Activated CD4-positive, alpha-beta T cell treated with anti-CD3 and anti-CD28 coated beads, Interleukin-2, amount 10 ng/mL, durations not matched to agents 24 days and 14 days (primary cell): Measurements from ENCODE around the gene OR2A12. TPM values are rescaled to one million over a fixed set of nuclear protein-coding genes. Genes with fewer than 3 reads are reported as not detected.

Experiments used
- DNase-seq: peaks from one replicate; pipeline ENCODE4 v3.0.0; 2022
- H3K27ac Mint-ChIP-seq: one replicate; pipeline ENCODE4 v1.8.0; 2022; ENCODE audit warnings: mild to moderate bottlenecking, mixed read lengths
- H3K27me3 Mint-ChIP-seq: one replicate; pipeline ENCODE4 v1.8.0; 2022; ENCODE audit warnings: mixed read lengths
- H3K36me3 Mint-ChIP-seq: one replicate; pipeline ENCODE4 v1.8.0; 2022; ENCODE audit warnings: low read depth, mild to moderate bottlenecking, mixed read lengths
- H3K4me1 Mint-ChIP-seq: one replicate; pipeline ENCODE4 v1.8.0; 2021; ENCODE audit warnings: mixed read lengths
- H3K4me3 Mint-ChIP-seq: one replicate; pipeline ENCODE4 v1.8.0; 2022; ENCODE audit warnings: mild to moderate bottlenecking, moderate library complexity, mixed read lengths
- H3K9me3 Mint-ChIP-seq: one replicate; pipeline ENCODE4 v1.8.0; 2021; ENCODE audit warnings: mixed read lengths
- intact Hi-C: fragments of 100-400 bp; cut with micrococcal nuclease; formaldehyde crosslinking; loops from one replicate; pipeline ENCODE4 v1.15.1; 2023
- total RNA-seq: library from RNA; stranded (reverse); gene quantifications from 2 replicates; pipeline ENCODE4 v1.2.3, GENCODE V29; 2022

The OR2A12 gene
- total RNA-seq, 1 donor from 2014 or later: not detected

DNA sequence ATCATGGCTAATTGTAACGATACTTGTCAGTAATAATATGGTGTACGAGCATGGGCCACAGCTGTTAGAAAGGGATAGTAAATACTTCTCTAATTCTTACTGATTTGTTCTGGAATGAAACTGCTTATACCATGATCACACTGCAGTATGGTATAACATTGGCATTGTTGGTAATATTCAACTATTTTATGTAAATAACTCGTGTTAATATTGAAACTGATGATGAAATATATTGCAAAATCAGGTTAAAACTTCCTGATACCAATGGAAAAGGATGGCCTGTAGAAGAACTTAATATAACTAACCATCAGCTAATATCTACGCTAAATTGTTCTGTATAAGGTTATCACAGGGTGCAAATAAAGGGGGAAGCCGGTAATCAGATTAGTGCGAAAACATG, 47.2 kb downstream of the OR2A12 start:
- H3K9me3 Mint-ChIP-seq: no peaks in the 10 kb centered on the region
- intact Hi-C loops: no loop called here
- H3K4me1 Mint-ChIP-seq: no peaks in the 10 kb centered on the region
- no peak for DNase-seq
- no peak overlapping the region for H3K27ac Mint-ChIP-seq
- H3K4me3 Mint-ChIP-seq: no peak overlapping the region
- H3K36me3 Mint-ChIP-seq: no peaks in the 10 kb centered on the region
- H3K27me3 Mint-ChIP-seq: peaks cover 7% of the 10 kb centered on the region

DNA sequence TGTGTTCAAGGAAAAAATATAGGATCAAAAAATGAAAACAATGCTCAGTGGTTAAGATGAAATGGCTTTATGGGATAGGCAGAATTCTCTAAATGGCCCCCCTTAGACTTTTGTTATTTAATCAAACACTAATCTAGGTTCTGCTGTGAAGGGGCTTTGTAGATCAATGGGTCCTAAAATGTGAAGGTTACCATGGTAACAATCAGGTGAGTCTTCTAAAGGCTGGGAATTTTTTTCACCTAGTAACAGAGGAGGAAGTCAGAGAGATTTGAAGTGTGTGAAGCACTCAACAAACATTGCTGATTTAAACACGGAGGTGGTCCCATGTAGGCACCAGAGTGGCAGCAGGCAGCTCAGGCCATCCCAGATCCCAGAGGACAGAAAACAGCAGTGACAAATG, 48.0 kb downstream of the OR2A12 start:
- intact Hi-C loops: no loop called here
- no peak overlapping the region for H3K4me3 Mint-ChIP-seq
- no peak overlapping the region for H3K27ac Mint-ChIP-seq
- peaks cover 7% of the 10 kb centered on the region for H3K27me3 Mint-ChIP-seq
- no peaks in the 10 kb centered on the region for H3K4me1 Mint-ChIP-seq
- DNase-seq: no peak
- H3K36me3 Mint-ChIP-seq: no peaks in the 10 kb centered on the region
- H3K9me3 Mint-ChIP-seq: no peaks in the 10 kb centered on the region

DNA sequence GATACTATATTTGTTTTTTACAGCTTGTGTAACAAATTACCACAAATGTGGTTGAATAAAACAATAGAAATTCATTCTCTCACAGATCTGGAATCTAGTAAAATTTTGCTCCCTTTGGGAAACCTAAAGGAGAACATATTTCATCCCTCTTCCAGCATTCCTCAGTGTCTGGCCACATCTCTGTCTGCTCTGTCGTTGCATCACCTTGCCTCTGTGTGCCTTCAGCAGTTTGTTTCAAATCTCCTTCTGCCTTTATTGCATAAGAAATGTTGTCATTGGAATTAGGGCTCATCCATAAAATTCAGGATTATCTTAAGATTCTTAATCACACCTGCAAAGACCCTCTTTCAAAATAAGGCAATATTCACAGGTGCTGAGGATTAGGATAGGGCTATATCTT, 51.4 kb downstream of the OR2A12 start:
- Mint-ChIP-seq H3K4me3 (no peak overlapping the region), H3K27me3 (peaks cover 10% of the 10 kb centered on the region), H3K27ac (no peak overlapping the region), H3K4me1 (no peaks in the 10 kb centered on the region), H3K36me3 (no peaks in the 10 kb centered on the region), H3K9me3 (no peaks in the 10 kb centered on the region)
- intact Hi-C loops: no loop called here
- DNase-seq: no peak

DNA sequence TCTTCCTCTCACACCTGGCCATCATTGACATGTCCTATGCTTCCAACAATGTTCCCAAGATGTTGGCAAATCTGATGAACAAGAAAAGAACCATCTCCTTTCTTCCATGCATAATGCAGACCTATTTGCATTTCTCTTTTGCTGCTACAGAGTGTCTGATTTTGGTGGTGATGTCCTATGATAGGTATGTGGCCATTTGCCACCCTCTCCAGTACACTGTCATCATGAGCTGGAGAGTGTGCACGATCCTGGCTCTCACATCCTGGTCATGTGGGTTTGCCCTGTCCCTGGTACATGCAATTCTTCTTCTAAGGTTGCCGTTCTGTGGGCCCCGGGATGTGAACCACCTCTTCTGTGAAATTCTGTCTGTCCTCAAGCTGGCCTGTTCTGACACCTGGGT, 56.1 kb downstream of the OR2A12 start:
- intact Hi-C loops: no loop called here
- Mint-ChIP-seq H3K36me3 (no peaks in the 10 kb centered on the region), H3K27ac (no peak overlapping the region), H3K4me3 (no peak overlapping the region), H3K27me3 (peaks cover 9% of the 10 kb centered on the region), H3K4me1 (no peaks in the 10 kb centered on the region), H3K9me3 (peaks cover 3% of the 10 kb centered on the region)
- no peak for DNase-seq

DNA sequence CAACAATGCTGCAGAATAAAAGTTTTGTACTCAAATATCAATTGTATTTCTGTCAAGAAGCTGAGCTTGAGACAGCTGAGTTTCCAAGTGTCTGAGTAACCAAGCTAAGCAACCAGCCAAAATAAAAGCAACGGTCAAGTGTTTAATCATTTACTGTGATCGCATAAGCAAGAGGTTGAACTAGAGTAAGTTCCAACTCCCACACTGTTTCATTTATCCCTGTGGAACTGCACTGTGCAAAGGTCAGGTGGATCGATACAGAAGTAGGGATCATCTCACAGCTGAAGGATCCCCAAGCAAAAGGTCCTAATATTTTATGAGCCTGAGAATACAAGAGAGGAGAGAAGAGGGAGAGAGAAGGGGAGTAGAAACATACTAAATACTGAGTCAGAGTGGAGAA, 58.3 kb downstream of the OR2A12 start:
- H3K4me3 Mint-ChIP-seq: no peak overlapping the region
- no peak overlapping the region for H3K27ac Mint-ChIP-seq
- no peaks in the 10 kb centered on the region for H3K4me1 Mint-ChIP-seq
- intact Hi-C loops: no loop called here
- peaks cover 2% of the 10 kb centered on the region for H3K36me3 Mint-ChIP-seq
- peaks cover 5% of the 10 kb centered on the region for H3K27me3 Mint-ChIP-seq
- no peak for DNase-seq
- H3K9me3 Mint-ChIP-seq: peaks cover 18% of the 10 kb centered on the region

DNA sequence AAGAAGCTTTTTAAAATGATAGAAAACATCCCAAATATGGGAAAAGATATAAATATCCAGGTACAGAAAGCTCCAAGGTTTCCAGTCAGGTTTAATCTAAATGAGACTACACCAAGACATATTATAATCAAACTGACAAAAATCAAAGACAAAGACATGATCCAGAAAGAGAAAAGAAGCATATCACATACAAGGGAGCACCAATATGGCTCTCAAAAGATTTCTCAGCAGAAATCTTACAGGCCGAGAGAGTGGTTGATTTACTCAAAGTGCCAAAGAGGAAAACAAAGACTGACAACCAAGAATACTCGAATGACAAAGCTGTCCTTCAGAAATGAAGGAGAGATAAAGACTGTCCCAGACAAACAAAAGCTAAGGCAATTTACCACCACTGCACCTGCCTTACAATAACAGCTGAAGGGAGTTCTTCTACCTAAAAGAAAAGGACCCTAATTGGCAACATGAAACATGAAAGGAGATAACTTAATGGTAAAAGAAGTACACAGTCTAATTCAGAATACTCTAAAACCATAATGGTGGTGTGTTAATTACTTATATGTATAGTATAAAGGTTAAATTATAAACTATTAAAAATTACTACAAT, 62.2 kb downstream of the OR2A12 start:
- no peaks in the 10 kb centered on the region for H3K4me1 Mint-ChIP-seq
- H3K36me3 Mint-ChIP-seq: peaks cover 2% of the 10 kb centered on the region
- H3K27me3 Mint-ChIP-seq: peaks cover 12% of the 10 kb centered on the region
- no peak overlapping the region for H3K27ac Mint-ChIP-seq
- no peak for DNase-seq
- intact Hi-C loops: no loop called here
- peaks cover 18% of the 10 kb centered on the region for H3K9me3 Mint-ChIP-seq
- no peak overlapping the region for H3K4me3 Mint-ChIP-seq

Other genes with a start within 250 kb of the OR2A12 start
- gene TCAF1, start 184.1 kb upstream of the OR2A12 start, total RNA-seq: 12.6 and 13.5 TPM in 2 replicates
- not detected in 2 replicates for gene OR2F2, start 151.0 kb upstream of the OR2A12 start, total RNA-seq
- not detected in 2 replicates for gene OR2F1, start 131.4 kb upstream of the OR2A12 start, total RNA-seq
- gene OR6B1, start 86.0 kb upstream of the OR2A12 start, total RNA-seq: not detected in 2 replicates
- gene OR2A5, start 37.3 kb upstream of the OR2A12 start, total RNA-seq: not detected in 2 replicates
- not detected in 2 replicates for gene OR2A25, start 16.5 kb upstream of the OR2A12 start, total RNA-seq
- gene OR2A2, start 23.3 kb downstream of the OR2A12 start, total RNA-seq: not detected in 2 replicates
- not detected in 2 replicates for gene OR2A14, start 36.9 kb downstream of the OR2A12 start, total RNA-seq
- gene CTAGE4, start 97.2 kb downstream of the OR2A12 start, total RNA-seq: 0.56 and 1.1 TPM in 2 replicates
- 2.8 and 3.5 TPM in 2 replicates for gene ARHGEF35, start 109.6 kb downstream of the OR2A12 start, total RNA-seq
- gene OR2A42, start 153.3 kb downstream of the OR2A12 start, total RNA-seq: not detected in 2 replicates
- gene OR2A7, start 178.5 kb downstream of the OR2A12 start, total RNA-seq: 2.0 and 2.1 TPM in 2 replicates
- 0.99 and 2.0 TPM in 2 replicates for gene CTAGE8, start 183.0 kb downstream of the OR2A12 start, total RNA-seq
- not detected in 2 replicates for gene OR2A1, start 226.1 kb downstream of the OR2A12 start, total RNA-seq